CD1c-positive myeloid dendritic cell (primary cell): ENCODE results near the gene CELF2.
A peak's percentile ranks its signal among the peaks of the same experiment; 100 is the strongest.
"Not testable (repeated sequence)": the region's sequence is repeated elsewhere in the genome, so short reads cannot be mapped to it uniquely, and the experiment has no call there.

ENCODE experiments used
- DNase-seq: peaks from one replicate; pipeline ENCODE4 v3.0.0-alpha.2; 2016; ENCODE audit errors: extremely low spot score

CELF2 gene

DNA sequence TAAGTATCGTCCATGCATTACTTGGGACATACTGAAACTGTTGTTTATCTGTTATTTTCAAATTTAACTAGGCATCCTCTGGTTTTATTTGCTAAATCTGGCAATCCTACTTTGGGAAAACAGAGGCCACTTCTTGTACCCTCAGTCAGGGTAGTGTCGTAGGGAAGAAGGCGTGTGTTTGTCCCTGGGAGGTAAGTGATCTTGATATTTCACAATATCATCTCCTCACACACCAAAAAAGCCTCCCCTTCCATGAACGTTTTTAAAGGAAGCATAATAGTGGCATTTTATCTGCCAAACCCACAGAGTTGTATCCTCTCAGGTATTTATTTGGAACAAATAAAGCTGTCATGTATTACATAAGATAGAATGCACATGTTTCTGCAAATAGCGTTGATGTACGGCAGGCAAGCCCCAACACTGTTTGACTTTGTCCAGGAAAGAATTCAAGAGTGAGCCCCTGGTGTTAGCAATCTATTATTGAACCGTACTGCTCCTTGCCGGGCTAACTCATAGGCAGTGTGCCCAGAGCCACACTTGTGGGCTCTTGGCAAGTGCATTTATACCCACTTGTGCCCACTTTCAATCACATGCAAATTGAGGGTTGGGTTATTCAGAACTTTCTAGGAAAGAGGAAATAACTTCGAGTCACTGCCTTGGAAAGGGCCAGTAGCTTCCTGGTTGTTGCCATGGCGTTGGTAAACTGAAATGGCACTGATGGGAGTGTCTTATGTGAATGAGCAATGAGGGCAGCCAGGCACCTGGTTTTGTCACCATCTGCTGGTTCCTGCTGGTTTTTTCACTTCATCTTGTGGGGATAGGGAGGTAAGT, 327.8 kb downstream of the CELF2 start:
- DNase-seq, result peak; percentile 78

DNA sequence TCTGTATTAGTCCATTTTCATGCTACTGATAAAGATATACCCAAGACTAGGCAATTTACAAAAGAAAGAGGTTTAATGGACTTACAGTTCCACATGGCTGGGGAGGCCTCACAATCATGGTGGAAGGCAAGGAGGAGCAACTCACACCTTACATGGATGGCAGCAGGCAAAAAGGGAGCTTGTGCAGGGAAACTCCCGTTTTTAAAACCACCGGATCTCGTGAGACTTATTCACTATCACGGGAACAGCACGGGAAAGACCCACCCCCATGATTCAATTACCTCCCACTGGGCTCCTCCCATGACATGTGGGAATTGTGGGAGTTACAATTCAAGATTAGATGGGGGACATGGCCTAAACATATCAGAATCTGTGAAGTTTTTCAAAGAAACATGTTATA, 329.9 kb downstream of the CELF2 start:
- not testable (repeated sequence) for DNase-seq

DNA sequence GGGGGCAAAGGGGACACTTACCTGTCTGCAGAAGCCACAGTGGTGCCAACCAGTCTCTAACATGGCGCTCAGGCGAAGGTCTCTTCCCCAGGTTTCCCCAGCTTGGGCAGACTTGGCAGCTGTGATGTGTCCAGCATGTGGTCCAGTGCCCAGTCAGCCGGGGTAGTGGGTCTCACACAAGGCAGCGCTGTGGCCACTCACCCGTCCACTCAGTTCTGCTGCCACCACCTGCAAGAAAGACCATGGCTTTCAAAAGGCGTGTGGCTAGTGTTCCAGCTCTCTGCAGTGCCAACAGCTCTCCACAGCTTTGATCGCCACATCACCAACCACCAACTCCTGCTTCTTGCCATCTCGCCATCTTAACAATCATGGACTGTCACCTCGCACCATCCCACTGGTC, 334.1 kb downstream of the CELF2 start:
- no peak for DNase-seq

DNA sequence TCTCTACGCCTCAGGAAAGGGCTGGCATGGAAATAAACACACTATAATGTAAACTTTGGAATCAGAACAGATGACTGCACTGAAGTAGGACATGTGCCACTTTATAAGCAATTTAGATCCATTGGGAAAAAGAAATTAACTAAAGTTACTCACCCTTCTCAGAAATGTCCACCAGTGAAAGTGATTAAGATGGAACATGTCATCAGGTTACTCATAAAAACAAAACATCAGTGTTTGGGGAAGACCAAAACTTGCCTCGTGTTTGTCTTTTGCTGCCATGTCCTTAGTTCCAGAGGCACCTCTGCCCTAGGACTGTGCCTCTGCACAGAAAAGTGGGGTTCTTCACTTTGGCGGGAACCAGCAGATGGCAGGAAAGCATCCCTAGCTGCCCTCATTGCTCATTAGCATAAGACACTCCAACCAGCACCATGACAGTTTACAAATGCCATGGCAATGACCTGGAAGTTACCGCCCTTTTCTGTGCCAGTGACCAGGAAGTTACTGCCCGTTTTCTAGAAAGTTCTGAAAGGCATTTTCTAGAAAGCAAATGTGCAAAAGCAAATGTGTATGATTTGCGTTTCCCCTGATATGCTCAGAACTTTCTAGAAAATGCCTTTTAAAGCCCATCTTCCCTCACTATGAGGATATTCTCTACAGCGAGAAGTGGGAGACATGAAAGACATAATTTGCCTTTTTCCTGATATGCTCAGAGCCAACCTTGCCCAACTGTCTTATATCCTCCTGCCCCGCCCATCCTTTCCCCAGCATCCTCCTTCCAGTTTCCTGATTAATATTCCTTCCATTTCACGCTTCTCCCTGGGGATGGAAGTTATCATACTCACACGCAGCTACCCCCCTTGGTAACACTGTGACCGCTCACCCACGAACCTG, 335.6 kb downstream of the CELF2 start:
- DNase-seq, result no peak

DNA sequence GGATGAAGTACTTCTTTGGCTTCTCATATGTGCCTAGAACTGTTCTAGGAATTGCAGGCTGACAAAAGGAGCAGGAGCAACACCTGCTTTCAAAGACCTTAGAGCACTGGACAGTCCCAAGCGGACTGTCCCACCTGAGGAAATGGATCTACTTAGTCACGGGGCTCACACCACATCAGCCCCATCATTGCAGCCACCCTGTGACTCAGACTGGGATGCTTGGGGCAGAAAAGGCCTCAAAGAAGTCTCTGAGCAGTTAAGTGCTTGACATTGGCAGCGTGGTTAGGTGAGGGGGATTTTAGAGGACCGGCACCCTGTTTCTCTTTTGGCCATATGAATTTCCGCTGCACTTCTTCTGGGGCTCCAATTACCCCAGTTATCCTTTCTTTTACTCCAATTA, 337.2 kb downstream of the CELF2 start:
- DNase-seq, result no peak

DNA sequence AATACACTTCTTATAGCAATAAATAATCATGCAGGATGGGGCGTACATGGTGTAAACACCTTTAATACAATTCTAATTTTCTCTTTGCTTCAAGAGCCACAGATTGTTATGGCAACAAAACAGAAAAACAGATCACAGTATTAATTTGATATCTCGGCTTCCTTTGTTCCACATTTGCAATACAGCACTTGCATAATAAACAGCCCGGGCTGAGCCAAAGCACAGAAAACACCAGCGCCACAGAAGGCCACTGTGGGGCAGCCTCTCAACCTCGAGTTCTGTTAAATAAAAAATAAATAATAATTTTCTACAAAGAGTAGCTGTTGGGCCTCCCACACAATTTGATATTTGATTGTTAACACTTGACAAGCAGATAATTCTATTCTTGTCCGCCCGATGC, 337.9 kb downstream of the CELF2 start:
- no peak for DNase-seq

DNA sequence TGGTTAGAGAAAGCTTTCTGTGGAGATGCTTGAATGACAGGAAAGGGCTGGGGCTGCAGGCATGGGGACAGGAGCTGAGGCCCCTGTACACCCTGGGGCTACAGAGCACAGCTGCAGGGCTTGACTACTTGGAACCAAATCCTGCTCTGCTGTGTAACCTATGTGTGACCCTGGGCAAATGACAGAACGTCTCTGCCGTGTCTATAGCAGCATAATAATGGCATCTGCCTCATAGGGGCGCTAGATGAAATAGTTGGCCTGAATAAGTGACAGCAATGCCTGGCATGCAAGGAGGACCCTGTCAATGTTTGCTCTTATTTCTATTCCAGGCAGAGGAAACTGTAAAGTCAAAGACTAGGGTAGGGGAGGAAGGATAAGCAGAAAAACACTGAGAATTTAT, 339.8 kb downstream of the CELF2 start:
- no peak for DNase-seq

DNA sequence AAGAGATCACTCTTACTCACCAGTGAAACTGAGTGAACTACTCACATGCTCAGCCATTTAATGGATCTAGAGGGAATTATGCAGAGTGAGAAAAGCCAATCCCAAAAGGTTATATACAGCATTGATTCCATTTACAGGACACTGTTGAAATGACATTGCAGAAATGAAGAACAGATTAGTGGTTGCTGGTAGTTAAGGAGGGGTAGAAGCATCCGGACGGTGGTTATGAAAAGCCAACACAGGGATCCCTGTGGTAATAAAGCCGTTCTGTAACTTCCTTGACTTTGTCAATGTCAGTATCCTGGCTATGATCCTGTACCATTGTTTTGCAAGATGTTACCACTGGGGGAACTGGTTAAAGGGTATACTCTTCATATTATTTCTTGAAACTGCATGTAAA, 340.3 kb downstream of the CELF2 start:
- no peak for DNase-seq

DNA sequence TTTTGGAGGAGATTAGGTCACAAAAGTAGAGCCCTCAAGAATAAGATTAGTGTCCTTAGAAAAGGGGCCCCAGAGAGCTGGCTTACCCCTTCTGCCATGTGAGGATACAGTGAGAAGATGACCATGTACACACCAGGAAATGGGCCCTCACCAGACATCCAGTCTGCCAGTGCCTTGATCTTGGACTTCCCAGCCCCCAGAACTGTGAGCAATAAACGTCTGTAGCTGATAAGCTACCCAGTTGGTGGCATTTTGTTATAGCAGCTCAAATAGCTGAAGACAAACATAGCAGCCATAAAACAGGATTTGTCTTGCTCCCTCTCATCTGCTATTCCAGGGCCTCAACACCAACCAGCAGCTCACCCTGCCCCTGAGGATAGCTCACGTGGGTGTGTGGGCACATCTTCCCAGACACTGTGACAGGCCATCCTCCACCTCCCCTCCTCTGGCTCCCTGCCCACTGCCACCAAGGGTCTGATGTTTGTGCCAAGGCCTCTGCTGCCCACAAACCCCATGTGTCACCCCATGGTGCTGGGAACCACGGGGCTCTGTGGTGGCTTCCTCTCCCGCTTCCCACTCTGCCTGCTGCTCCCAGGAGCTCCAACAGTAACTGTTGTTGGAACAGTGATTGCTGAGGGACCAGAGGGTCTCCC, 341.4 kb downstream of the CELF2 start:
- DNase-seq, result no peak

DNA sequence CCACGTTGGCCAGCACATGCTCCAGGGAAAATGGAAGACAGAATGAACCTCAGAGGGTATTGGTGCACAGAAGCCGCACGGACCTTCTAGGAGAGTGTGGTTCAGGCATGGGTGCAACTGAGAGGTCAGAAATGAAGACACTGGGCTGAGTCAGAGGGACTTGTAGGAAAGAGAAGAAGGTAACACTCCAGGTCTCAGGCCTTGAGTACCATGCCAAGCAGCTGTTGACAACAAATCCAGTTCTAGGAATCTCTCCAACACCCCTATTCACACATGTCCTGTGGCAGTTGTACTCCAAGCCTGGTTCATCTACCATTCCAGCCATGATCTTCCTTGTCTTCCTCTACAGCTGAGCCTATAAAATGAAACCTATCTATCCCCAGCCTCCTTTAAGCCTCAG, 342.2 kb downstream of the CELF2 start:
- no peak for DNase-seq

DNA sequence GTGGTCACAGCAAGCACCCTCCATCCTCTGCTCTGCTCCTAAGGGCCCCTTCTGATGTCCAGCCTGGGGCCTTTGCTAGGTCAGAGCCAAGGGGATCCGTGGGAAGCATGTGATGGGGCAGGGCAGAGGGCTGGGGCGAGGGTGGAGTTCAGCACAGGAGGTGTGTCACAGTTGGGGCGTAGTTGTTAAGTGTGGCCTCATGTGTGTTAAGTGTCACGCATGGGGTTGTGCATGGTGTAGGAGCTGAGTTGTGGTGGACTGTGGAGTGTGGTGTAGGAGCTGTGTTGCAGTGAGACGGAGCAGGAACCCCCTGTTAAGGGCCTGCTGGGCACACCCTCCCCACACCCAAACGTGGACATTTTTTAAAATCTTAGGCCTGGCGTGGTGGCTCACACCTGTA, 345.8 kb downstream of the CELF2 start:
- no peak for DNase-seq

DNA sequence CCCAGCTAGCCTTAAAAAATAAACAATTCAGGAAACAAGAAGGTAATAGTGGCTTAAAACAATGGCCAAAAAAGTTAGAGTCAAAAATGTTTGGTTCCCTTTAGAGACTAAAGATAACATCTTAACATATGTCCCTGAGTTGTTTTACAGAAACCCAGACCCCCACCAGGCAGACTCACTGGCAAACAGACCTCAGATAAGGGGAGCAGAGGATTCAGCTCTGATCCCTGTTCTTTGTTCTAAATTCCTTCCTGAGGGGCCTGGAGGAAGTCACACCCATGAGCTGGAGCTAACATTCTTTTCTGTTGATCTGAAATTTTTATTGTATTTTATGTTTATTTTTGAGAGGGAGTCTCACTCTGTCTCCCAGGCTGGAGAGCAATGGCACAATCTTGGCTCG, 346.6 kb downstream of the CELF2 start:
- no peak for DNase-seq

DNA sequence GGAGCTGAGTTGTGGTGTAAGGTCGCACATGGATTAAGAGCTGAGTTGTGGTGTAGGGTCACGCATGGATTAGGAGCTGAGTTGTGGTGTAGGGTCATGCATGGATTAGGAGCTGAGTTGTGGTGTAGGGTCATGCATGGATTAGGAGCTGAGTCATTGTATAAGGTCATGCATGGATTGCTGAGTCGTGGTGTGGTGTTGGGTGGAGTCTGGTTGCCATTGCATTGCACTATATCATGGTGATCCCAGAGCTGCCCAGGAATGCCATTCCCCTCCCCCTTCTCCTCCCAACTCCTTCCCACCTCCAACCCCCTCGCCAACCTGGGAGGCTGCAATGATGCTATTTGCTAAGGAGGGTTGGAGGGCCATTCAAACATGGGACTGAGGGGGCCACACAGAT, 349.2 kb downstream of the CELF2 start:
- not testable (repeated sequence) for DNase-seq

DNA sequence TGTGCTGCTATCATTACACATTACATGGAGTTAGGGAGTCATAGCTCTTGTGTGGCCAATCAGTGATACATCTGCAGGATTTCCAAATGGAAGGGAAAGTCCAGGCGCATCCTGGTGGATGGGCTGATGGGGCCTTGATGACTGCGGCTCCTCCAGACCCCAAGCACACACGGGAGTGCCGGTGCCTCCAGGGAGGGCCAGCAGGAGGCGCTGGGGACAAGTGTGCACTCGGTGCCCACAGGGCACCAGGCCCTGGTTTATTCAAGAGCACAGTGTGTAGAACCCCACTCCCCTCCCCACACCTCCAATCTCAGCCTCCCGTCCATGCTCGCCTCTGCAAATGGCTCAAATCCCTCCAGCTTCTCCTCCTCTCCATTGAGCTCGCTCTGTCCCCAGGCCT, 349.8 kb downstream of the CELF2 start:
- no peak for DNase-seq

DNA sequence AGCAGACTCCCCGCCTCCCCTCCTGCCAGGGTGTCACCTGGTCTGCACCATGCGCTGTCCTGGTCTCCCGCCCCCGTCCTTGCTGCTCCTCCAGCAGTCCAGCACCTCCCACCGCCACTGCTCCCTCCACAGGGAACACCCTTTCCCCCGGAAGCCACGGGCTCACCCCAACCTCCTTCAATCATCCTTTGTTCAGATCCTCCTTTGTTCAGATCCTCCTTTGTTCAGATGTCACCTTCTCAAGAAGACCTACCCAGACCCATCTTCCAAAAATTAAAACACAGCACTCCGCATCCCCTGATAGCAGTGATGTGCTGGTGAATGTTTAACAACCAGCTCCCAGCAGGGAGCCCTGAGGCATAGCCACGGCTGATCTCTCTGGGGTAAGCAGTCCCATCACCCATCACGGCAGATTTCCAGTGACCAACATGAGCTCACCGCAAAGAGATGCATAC, 356.1 kb downstream of the CELF2 start:
- no peak for DNase-seq

DNA sequence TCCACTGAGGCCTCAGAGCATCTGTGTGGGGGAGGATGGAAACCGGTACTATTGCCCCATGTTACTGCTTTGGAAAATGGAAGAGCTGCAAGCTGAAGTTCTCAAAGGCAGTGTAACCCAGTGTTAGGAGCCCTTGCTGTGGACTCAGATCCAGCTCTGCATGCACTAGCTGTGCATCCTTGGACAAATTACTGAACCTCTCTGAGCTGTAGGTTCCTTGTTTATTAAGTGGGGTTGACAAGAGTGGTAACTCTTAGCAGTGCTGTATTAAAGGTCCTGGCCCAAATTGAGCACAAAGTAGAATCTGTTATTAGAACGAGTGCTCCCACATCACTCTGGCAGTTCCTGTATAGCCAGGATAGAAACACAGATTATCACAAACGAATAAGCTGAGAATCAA, 359.6 kb downstream of the CELF2 start:
- no peak for DNase-seq

DNA sequence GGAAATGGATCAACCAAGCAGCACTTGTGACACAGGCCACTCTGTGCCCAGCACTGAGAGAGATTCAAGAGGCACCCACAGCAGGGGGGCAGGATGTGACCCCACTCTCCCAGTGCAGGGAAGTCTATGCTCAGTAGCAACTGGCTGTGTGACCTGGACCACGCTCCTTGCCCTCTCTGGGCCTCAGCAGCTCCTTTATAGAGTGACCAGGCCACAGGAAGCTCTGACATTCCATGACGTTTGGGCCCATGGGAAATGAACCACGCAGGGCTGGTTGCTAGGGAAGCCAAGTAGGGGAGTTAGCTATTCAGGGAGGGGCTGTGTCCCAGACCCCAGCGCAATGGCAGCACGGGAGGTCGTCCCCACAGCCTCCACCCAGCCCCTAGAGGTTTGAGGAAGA, 361.2 kb downstream of the CELF2 start:
- no peak for DNase-seq

DNA sequence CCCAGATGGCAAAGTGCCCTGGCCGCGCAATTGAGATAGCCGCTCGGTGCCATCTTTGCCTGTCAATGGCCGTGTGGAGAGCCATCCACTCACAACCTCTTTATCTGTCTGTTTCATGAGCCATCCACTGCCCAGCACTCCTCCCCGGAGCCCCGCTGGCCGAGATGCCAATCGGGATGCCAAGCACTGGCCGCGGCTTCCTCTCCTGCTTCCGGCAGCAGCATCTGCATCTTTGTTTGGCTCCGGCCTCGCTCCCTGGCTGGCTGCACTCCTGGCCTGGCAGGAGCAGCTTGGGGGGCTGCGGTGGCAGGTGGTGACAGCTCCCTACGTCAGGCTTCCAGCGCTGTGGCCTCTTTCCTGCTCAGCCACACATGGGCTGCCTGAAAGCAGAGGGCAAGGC, 362.1 kb downstream of the CELF2 start:
- DNase-seq, result no peak

DNA sequence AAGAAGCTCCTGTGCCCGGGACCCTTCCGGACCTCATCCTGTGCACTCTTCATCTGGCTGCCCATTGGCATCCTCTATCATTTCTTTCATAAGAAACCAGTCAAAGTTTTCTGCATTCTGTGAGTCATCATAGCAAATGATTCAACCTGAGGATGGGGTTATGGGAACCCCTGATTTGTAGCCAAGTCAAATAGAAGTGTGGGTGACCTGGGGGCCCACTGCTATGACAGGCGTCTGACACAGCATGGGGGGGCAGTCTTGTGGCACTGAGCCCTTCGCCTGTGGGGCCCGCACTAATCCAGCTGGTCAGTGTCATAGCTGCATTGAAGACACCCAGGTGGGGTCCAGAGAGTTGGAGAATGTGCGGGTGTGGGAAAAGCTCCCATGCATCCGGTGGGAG, 363.4 kb downstream of the CELF2 start:
- no peak for DNase-seq

DNA sequence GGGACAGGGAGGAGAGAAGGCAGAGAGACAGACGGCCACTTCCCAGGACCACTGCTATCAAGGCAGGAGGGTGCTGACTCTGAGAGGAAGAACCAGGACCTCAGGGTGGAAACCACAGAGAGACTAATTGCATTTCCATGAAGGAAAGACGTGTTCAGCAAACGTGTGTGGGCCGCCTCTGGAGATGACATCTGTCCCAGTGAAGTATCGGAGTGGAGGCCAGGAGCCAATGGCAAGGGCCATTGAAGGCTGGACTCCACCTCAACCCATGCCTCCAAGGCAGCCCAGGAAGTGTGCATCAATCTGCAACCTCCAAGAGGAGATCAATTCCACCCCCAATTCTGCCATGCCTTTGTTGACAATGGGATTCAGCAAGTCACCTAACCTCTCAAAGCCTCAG, 363.8 kb downstream of the CELF2 start:
- DNase-seq, result no peak

DNA sequence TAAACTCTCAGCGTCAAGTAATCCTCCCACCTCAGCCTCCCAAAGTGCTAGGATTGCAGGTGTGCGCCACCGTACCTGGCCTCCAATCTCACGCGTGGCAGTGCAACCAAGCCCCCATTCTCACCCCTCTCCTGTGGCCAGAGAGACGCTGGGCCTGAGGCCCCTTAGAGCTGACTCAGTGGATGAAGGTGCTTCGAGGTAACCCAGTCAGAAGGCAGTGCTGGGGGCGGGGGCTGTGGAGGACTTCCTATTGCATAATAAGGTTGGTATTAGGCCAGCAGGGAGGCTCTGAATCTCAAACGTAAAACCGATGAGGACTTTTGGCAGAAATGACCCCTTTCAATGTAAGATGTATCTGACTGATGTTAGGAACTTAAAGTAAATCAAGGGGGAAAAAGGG, 364.5 kb downstream of the CELF2 start:
- no peak for DNase-seq

DNA sequence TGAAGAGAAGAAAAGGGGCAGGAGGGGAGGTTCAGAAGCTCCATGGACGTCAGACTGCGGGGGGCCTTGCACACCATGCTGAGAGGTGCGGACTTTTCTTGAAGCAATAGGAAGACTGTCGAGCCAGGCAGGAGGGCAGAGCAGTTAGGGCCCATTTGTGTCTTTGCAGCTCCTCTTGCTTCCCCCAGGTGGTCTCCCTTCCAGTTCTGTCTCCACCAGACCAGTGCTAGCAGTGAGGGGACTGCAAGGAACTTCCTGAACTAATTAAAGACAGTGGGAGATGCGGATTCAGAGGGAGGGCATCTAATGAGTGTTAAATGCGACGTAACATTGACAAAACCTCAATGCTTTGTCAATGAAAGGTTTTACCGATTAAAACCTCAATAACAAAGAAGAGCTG, 368.4 kb downstream of the CELF2 start:
- DNase-seq, result no peak
